Measurements from ENCODE around the gene AFF1. TPM values are rescaled to one million over a fixed set of nuclear protein-coding genes. Genes with fewer than 3 reads are reported as not detected.
"Not testable (repeated sequence)": the region's sequence is repeated elsewhere in the genome, so short reads cannot be mapped to it uniquely, and the experiment has no call there.

AFF1 gene
- total and polyA plus RNA-seq, 2 experiments from 2014 or later, result 31.9 to 38.7 TPM

DNA sequence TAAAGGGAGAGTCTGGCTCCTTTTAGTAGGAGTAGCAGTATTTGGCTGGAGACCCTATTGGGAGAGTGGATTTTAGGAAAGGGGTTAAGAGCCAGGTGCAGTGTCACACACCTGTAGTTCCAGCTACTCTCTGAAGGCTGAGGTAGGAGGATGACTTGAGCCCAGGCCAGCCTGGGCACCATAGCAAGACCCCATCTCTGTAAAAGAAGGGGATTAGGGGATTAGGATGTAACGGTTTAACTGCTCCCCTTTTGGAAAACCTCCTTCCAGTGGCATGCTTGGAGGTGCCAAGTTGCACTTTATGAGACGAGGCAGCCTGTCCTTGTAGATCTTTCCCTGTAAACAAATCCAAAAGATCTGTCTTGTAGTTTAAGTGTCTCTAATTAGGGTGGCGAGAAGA, 145.7 kb downstream of the AFF1 start:
- H3K27me3 ChIP-seq, result no peaks in the 10 kb centered on the region
- H4K20me1 ChIP-seq (ENCODE audit: insufficient read depth, poor library complexity, severe bottlenecking), result peaks cover 14% of the 10 kb centered on the region
- 82% methylated on average over 3 of the region's 3 CpGs for WGBS (ENCODE audit: low lambda C conversion rate, missing lambda C conversion rate)
- no peaks in the 10 kb centered on the region for H3K36me3 ChIP-seq (replicated peaks; ENCODE audit: insufficient read depth, low read depth)
- H3K9me2 ChIP-seq (replicated peaks; ENCODE audit: insufficient read depth), result no peaks in the 10 kb centered on the region
- H2AFZ ChIP-seq, result no peak overlapping the region
- DNase-seq (ENCODE audit: low spot score), result no peak
- H3K27ac ChIP-seq, result no peak overlapping the region
- no peak overlapping the region for H3K4me2 ChIP-seq
- TF ChIP-seq EZH2phosphoT487 (IDR thresholded peaks at IDR 0.05; ENCODE audit: low read depth, severe bottlenecking, unreplicated experiment) (no peak), EZH2 (IDR thresholded peaks at IDR 0.05; ENCODE audit: borderline replicate concordance) (no peak)
- TF ChIP-seq, protein P1, sequence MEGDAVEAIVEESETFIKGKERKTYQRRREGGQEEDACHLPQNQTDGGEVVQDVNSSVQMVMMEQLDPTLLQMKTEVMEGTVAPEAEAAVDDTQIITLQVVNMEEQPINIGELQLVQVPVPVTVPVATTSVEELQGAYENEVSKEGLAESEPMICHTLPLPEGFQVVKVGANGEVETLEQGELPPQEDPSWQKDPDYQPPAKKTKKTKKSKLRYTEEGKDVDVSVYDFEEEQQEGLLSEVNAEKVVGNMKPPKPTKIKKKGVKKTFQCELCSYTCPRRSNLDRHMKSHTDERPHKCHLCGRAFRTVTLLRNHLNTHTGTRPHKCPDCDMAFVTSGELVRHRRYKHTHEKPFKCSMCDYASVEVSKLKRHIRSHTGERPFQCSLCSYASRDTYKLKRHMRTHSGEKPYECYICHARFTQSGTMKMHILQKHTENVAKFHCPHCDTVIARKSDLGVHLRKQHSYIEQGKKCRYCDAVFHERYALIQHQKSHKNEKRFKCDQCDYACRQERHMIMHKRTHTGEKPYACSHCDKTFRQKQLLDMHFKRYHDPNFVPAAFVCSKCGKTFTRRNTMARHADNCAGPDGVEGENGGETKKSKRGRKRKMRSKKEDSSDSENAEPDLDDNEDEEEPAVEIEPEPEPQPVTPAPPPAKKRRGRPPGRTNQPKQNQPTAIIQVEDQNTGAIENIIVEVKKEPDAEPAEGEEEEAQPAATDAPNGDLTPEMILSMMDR (IDR thresholded peaks at IDR 0.05; ENCODE audit: poor library complexity), result no peak
- H3K79me2 ChIP-seq, result peaks cover 90% of the 10 kb centered on the region
- peaks cover 22% of the 10 kb centered on the region for H3K4me1 ChIP-seq (ENCODE audit: insufficient read depth)
- no peaks in the 10 kb centered on the region for H3K9me3 ChIP-seq (ENCODE audit: low read depth)
- H3K4me3 ChIP-seq, result no peak overlapping the region

DNA sequence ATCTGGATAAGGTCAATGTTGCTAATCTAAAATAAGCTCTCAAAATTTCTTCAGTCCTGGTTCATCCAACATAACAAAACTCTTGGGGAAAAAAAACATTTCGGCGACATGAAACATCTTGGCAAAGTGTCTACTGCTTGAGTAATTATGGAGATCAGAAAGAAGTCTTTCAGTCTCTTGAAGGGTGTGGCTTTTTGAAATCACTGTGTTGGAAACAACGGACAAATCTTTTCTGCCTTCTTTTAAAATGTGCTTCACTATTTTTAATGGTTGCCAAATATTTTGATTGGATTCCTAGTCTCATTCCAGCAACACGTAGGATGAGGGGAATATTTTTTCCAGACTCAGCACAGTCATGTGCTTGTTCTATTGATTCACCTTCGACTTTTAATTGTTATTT, 147.0 kb downstream of the AFF1 start:
- peaks cover 14% of the 10 kb centered on the region for H3K4me1 ChIP-seq (ENCODE audit: insufficient read depth)
- no peaks in the 10 kb centered on the region for H3K9me3 ChIP-seq (ENCODE audit: low read depth)
- no peaks in the 10 kb centered on the region for H3K9me2 ChIP-seq (replicated peaks; ENCODE audit: insufficient read depth)
- H4K20me1 ChIP-seq (ENCODE audit: insufficient read depth, poor library complexity, severe bottlenecking), result peaks cover 14% of the 10 kb centered on the region
- no peak overlapping the region for H3K27ac ChIP-seq
- H2AFZ ChIP-seq, result no peak overlapping the region
- no peak overlapping the region for H3K4me3 ChIP-seq
- H3K27me3 ChIP-seq, result no peaks in the 10 kb centered on the region
- H3K4me2 ChIP-seq, result no peak overlapping the region
- TF ChIP-seq, protein P1 (IDR thresholded peaks at IDR 0.05; ENCODE audit: poor library complexity), result no peak
- TF ChIP-seq EZH2phosphoT487 (IDR thresholded peaks at IDR 0.05; ENCODE audit: low read depth, severe bottlenecking, unreplicated experiment) (no peak), EZH2 (IDR thresholded peaks at IDR 0.05; ENCODE audit: borderline replicate concordance) (no peak)
- H3K79me2 ChIP-seq, result peaks cover 84% of the 10 kb centered on the region
- H3K36me3 ChIP-seq (replicated peaks; ENCODE audit: insufficient read depth, low read depth), result no peaks in the 10 kb centered on the region
- 85% methylated on average over 5 of the region's 5 CpGs for WGBS (ENCODE audit: low lambda C conversion rate, missing lambda C conversion rate)
- no peak for DNase-seq (ENCODE audit: low spot score)

DNA sequence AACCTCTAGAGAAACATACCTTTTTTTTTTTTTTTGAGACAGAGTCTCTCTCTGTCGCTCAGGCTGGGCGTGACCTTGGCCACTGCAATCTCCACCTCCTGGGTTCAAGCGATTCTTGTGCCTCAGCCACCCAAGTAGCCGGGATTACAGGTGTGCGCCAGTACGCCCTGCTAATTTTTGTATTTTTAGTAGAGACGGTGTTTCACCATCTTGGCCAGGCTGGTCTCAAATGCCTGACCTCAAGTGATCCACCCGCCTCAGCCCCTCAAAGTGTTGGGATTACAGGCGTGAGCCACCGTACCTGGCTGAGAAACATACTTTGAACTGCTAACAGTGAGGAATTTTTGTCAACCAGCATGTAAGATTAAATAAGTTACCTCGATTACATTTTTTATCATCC, 150.9 kb downstream of the AFF1 start:
- H3K9me3 ChIP-seq (ENCODE audit: low read depth); H3K36me3 ChIP-seq (replicated peaks; ENCODE audit: insufficient read depth, low read depth); H3K27ac ChIP-seq; H3K4me3 ChIP-seq; H3K4me1 ChIP-seq (ENCODE audit: insufficient read depth); H2AFZ ChIP-seq; DNase-seq (ENCODE audit: low spot score); H4K20me1 ChIP-seq (ENCODE audit: insufficient read depth, poor library complexity, severe bottlenecking); H3K27me3 ChIP-seq; H3K9me2 ChIP-seq (replicated peaks; ENCODE audit: insufficient read depth); H3K4me2 ChIP-seq: not testable (repeated sequence)
- H3K79me2 ChIP-seq, result peaks cover 67% of the 10 kb centered on the region
- 95% methylated on average over 11 of the region's 11 CpGs for WGBS (ENCODE audit: low lambda C conversion rate, missing lambda C conversion rate)

DNA sequence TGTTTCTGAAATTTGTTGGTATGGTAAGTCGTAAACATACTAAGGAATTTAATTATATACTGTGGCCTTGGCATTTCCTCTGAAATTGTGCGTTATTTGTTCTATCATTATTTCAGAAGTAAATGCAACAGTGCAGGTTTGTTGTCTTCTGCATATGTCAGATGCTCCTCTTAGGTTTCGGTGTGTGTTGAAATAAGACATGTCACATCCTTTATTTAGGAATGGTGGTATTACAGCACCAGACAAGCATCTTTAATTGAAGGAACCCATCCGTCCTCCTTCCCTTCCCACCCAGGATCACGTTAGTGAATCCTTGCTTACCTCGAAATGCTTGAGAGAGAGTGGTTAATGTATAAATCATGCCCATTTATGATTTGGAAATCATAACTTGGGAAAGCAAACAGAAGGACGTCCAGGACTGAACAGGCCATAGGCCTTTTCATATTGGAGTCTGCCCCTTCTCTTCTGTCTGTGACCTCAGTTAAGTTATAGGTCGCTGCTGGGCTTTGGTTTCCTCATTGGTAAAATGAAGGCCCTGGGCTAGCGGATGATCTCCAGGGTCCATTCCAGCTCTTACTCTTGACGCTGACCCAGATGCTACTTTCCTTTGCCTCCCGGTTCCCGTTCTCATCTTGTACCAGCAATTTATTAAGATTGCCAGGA, 151.5 kb downstream of the AFF1 start:
- no peak overlapping the region for H3K4me3 ChIP-seq
- H3K27ac ChIP-seq, result no peak overlapping the region

More for the DNA sequence above, 151.5 kb downstream of the AFF1 start:
- no peaks in the 10 kb centered on the region for H3K27me3 ChIP-seq
- DNase-seq (ENCODE audit: low spot score), result no peak
- no peaks in the 10 kb centered on the region for H3K9me2 ChIP-seq (replicated peaks; ENCODE audit: insufficient read depth)
- no peak for TF ChIP-seq EZH2 (IDR thresholded peaks at IDR 0.05; ENCODE audit: borderline replicate concordance)
- TF ChIP-seq, protein P1 (IDR thresholded peaks at IDR 0.05; ENCODE audit: poor library complexity), result no peak
- no peak for TF ChIP-seq EZH2phosphoT487 (IDR thresholded peaks at IDR 0.05; ENCODE audit: low read depth, severe bottlenecking, unreplicated experiment)
- H2AFZ ChIP-seq, result no peak overlapping the region
- no peaks in the 10 kb centered on the region for H3K9me3 ChIP-seq (ENCODE audit: low read depth)
- no peaks in the 10 kb centered on the region for H3K4me1 ChIP-seq (ENCODE audit: insufficient read depth)
- H4K20me1 ChIP-seq (ENCODE audit: insufficient read depth, poor library complexity, severe bottlenecking), result peaks cover under 1% of the 10 kb centered on the region
- peaks cover 66% of the 10 kb centered on the region for H3K79me2 ChIP-seq
- WGBS (ENCODE audit: low lambda C conversion rate, missing lambda C conversion rate), result 97% methylated on average over 12 of the region's 12 CpGs
- H3K36me3 ChIP-seq (replicated peaks; ENCODE audit: insufficient read depth, low read depth), result no peaks in the 10 kb centered on the region
- no peak overlapping the region for H3K4me2 ChIP-seq
